Measurements from ENCODE around the gene COX6A1.

COX6A1 gene

GRCh38 chr12:120474616-120474960 is 36.7 kb downstream of the COX6A1 start:
- DNase-seq (ENCODE audit: low spot score) (peak; percentile 85), ATAC-seq (ENCODE audit: low read depth) (peak; percentile 90)
- Histone ChIP-seq H3K27ac (ENCODE audit: poor library complexity, severe bottlenecking) (peak overlapping the region; percentile 71), H3K9me3 (ENCODE audit: severe bottlenecking) (no peaks in the 10 kb centered on the region), H3K4me3 (ENCODE audit: severe bottlenecking) (no peak overlapping the region), H3K4me1 (ENCODE audit: insufficient read depth, poor library complexity, severe bottlenecking) (peaks cover 19% of the 10 kb centered on the region), H3K27me3 (ENCODE audit: insufficient read depth, poor library complexity, severe bottlenecking) (no peaks in the 10 kb centered on the region), H3K36me3 (ENCODE audit: low read depth) (no peaks in the 10 kb centered on the region)
- no peak for TF ChIP-seq CTCF (IDR thresholded peaks at IDR 0.05; ENCODE audit: poor library complexity, severe bottlenecking)

- TF ChIP-seq CTCF (IDR thresholded peaks at IDR 0.05; ENCODE audit: poor library complexity, severe bottlenecking): no peak
- Histone ChIP-seq H3K36me3 (ENCODE audit: low read depth) (no peaks in the 10 kb centered on the region), H3K27ac (ENCODE audit: poor library complexity, severe bottlenecking) (peak overlapping the region; percentile 71), H3K27me3 (ENCODE audit: insufficient read depth, poor library complexity, severe bottlenecking) (no peaks in the 10 kb centered on the region), H3K4me1 (ENCODE audit: insufficient read depth, poor library complexity, severe bottlenecking) (peaks cover 16% of the 10 kb centered on the region), H3K9me3 (ENCODE audit: severe bottlenecking) (no peaks in the 10 kb centered on the region), H3K4me3 (ENCODE audit: severe bottlenecking) (no peak overlapping the region)
- DNase-seq (ENCODE audit: low spot score): no peak
- ATAC-seq (ENCODE audit: low read depth): no peak
Observed at GRCh38 chr12:120475643-120476042, 37.7 kb downstream of the COX6A1 start.

- no peak for TF ChIP-seq CTCF (IDR thresholded peaks at IDR 0.05; ENCODE audit: poor library complexity, severe bottlenecking)
- H3K27me3 ChIP-seq (ENCODE audit: insufficient read depth, poor library complexity, severe bottlenecking): no peaks in the 10 kb centered on the region
- H3K4me1 ChIP-seq (ENCODE audit: insufficient read depth, poor library complexity, severe bottlenecking): peaks cover 3% of the 10 kb centered on the region
- ATAC-seq (ENCODE audit: low read depth) (peak; percentile 7; the same call in 1 of the 3 replicates), DNase-seq (ENCODE audit: low spot score) (no peak)
- H3K27ac ChIP-seq (ENCODE audit: poor library complexity, severe bottlenecking): no peak overlapping the region
- no peak overlapping the region for H3K4me3 ChIP-seq (ENCODE audit: severe bottlenecking)
- no peaks in the 10 kb centered on the region for H3K36me3 ChIP-seq (ENCODE audit: low read depth)
- H3K9me3 ChIP-seq (ENCODE audit: severe bottlenecking): no peaks in the 10 kb centered on the region
Observed at GRCh38 chr12:120479458-120479857, 41.5 kb downstream of the COX6A1 start.

- H3K27ac ChIP-seq (ENCODE audit: poor library complexity, severe bottlenecking): no peak overlapping the region
- no peaks in the 10 kb centered on the region for H3K27me3 ChIP-seq (ENCODE audit: insufficient read depth, poor library complexity, severe bottlenecking)
- ATAC-seq (ENCODE audit: low read depth): no peak
- TF ChIP-seq CTCF (IDR thresholded peaks at IDR 0.05; ENCODE audit: poor library complexity, severe bottlenecking): no peak
- no peak for DNase-seq (ENCODE audit: low spot score)
- no peak overlapping the region for H3K4me3 ChIP-seq (ENCODE audit: severe bottlenecking)
- no peaks in the 10 kb centered on the region for H3K9me3 ChIP-seq (ENCODE audit: severe bottlenecking)
- no peaks in the 10 kb centered on the region for H3K36me3 ChIP-seq (ENCODE audit: low read depth)
- H3K4me1 ChIP-seq (ENCODE audit: insufficient read depth, poor library complexity, severe bottlenecking): no peaks in the 10 kb centered on the region
Observed at GRCh38 chr12:120480211-120480610, 42.3 kb downstream of the COX6A1 start.

- ATAC-seq (ENCODE audit: low read depth): no peak
Observed at GRCh38 chr12:120481022-120481767, 43.3 kb downstream of the COX6A1 start.

More at GRCh38 chr12:120481022-120481767, 43.3 kb downstream of the COX6A1 start:
- H3K9me3 ChIP-seq (ENCODE audit: severe bottlenecking): no peaks in the 10 kb centered on the region
- no peak overlapping the region for H3K4me3 ChIP-seq (ENCODE audit: severe bottlenecking)
- no peaks in the 10 kb centered on the region for H3K4me1 ChIP-seq (ENCODE audit: insufficient read depth, poor library complexity, severe bottlenecking)
- no peaks in the 10 kb centered on the region for H3K27me3 ChIP-seq (ENCODE audit: insufficient read depth, poor library complexity, severe bottlenecking)
- TF ChIP-seq CTCF (IDR thresholded peaks at IDR 0.05; ENCODE audit: poor library complexity, severe bottlenecking): no peak
- no peak for DNase-seq (ENCODE audit: low spot score)
- H3K27ac ChIP-seq (ENCODE audit: poor library complexity, severe bottlenecking): no peak overlapping the region
- no peaks in the 10 kb centered on the region for H3K36me3 ChIP-seq (ENCODE audit: low read depth)

Data from RWPE2 (cell line).